Calu3 (cell line): ENCODE results near the gene JAM2. TPM values are rescaled to one million over a fixed set of nuclear protein-coding genes. Genes with fewer than 3 reads are reported as not detected.

ENCODE experiments used
- BruUV-seq: library from RNA; stranded (reverse); fragments of 400-500 nt; replicated peaks from 2 replicates; lab custom pipeline; 2021; lab: Mats Ljungman, UMichigan
- CTCF ChIA-PET: fragments of 300-600 bp; sonication (Branson Sonifier 250); formaldehyde crosslinking; loops from one replicate; lab custom pipeline; 2022; ENCODE audit warnings: antibody characterized with exemption; lab: Charles Lee
- DNase-seq: peaks from one replicate; pipeline ENCODE4 v3.0.0; 2022
- H3K27ac Mint-ChIP-seq: one replicate; pipeline ENCODE4 v1.8.0; 2022; ENCODE audit warnings: mixed read lengths; ENCODE audit not compliant: unreplicated experiment
- H3K27me3 Mint-ChIP-seq: one replicate; pipeline ENCODE4 v1.8.0; 2022; ENCODE audit warnings: mixed read lengths; ENCODE audit not compliant: unreplicated experiment
- H3K36me3 Mint-ChIP-seq: one replicate; pipeline ENCODE4 v1.8.0; 2022; ENCODE audit warnings: mild to moderate bottlenecking, moderate library complexity, mixed read lengths; ENCODE audit not compliant: insufficient read depth, unreplicated experiment
- H3K4me1 Mint-ChIP-seq: one replicate; pipeline ENCODE4 v1.8.0; 2022; ENCODE audit warnings: mild to moderate bottlenecking, low read depth, mixed read lengths; ENCODE audit not compliant: unreplicated experiment
- H3K4me3 Mint-ChIP-seq: one replicate; pipeline ENCODE4 v1.8.0; 2022; ENCODE audit warnings: mild to moderate bottlenecking, low read depth, moderate library complexity, mixed read lengths; ENCODE audit not compliant: unreplicated experiment
- H3K9me3 Mint-ChIP-seq: one replicate; pipeline ENCODE4 v1.8.0; 2022; ENCODE audit warnings: low read depth, mixed read lengths; ENCODE audit not compliant: unreplicated experiment
- intact Hi-C: fragments of 100-400 bp; cut with micrococcal nuclease; formaldehyde crosslinking; loops from one replicate; pipeline ENCODE4 v1.10.0; 2022; ENCODE audit not compliant: unreplicated experiment
- total RNA-seq: library from RNA; stranded (reverse); gene quantifications from 2 replicates; pipeline ENCODE4 v1.2.3, GENCODE V29; 2022
- TF ChIP-seq, protein P1 (sequence below): fragments of 200-600 bp; IDR thresholded peaks from one replicate; pipeline ENCODE4 v1.8.0; 2022; ENCODE audit warnings: antibody characterized with exemption; ENCODE audit not compliant: unreplicated experiment

The JAM2 gene
- total RNA-seq, 1 experiment from 2014 or later: not detected

DNA sequence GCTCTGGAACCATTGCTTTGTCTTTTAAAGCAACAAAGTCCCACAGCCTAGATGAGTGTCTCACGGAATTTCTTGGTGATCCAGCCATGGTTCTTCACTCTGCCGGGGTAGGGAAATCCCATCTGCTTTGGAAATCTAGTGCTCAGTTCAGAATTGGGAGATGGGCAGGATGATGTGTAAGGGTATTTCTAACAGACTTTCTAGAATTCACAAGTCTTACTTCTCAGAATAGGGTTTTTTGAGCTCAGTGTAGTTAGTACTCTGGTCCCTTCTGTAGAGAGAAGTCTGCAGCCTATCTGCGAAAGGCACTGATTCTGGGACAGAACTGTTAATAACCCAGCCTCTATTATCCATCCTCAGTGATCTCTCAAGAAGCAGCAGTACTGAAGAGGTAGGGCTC lies 121.0 kb downstream of the JAM2 start:
- peaks cover 5% of the 10 kb centered on the region for H3K36me3 Mint-ChIP-seq
- H3K4me3 Mint-ChIP-seq: no peak overlapping the region
- BruUV-seq: no TSS peak
- TF ChIP-seq, protein P1, sequence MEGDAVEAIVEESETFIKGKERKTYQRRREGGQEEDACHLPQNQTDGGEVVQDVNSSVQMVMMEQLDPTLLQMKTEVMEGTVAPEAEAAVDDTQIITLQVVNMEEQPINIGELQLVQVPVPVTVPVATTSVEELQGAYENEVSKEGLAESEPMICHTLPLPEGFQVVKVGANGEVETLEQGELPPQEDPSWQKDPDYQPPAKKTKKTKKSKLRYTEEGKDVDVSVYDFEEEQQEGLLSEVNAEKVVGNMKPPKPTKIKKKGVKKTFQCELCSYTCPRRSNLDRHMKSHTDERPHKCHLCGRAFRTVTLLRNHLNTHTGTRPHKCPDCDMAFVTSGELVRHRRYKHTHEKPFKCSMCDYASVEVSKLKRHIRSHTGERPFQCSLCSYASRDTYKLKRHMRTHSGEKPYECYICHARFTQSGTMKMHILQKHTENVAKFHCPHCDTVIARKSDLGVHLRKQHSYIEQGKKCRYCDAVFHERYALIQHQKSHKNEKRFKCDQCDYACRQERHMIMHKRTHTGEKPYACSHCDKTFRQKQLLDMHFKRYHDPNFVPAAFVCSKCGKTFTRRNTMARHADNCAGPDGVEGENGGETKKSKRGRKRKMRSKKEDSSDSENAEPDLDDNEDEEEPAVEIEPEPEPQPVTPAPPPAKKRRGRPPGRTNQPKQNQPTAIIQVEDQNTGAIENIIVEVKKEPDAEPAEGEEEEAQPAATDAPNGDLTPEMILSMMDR: no peak
- H3K27ac Mint-ChIP-seq: no peak overlapping the region
- no peaks in the 10 kb centered on the region for H3K27me3 Mint-ChIP-seq
- intact Hi-C loops: no loop called here
- CTCF ChIA-PET: no interaction called here
- no peaks in the 10 kb centered on the region for H3K9me3 Mint-ChIP-seq
- no peaks in the 10 kb centered on the region for H3K4me1 Mint-ChIP-seq
- DNase-seq: no peak

DNA sequence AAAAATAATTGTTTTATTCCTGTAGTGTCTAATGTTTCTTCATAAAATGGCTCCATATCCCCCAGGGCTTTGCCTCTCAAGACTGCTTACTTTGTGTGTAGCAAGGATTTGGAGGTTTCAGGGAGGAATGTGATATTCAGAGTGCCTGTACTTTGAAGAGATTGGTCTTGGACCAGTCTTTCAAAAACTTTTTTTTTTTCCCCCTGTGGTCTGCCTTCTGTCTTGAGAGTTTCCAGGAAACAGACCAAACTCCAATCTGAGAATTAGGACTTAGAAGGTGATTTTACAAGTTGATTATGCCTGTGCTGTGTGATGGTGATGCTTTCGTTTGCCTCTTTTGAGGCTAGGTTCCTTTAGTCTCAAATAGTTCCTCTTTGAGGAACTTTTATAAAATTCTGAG lies 121.6 kb downstream of the JAM2 start:
- CTCF ChIA-PET: no interaction called here

DNA sequence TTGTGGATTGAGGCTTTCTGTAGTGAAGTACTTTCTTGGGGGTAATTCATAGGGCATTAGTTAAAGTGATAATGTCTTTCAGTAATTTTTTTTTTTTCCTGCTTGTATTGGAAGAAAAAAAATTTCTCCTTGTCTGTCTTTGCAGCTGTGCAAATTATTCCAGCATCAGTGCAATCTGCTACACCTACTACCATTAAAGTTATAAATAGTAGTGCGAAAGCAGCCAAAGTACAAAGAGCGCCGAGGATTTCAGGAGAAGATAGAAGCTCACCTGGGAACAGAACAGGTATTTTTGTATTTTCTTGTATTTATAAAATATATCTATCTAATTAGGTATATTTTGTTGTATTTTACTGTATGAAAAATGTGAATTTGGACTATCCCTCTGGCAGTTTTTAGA lies 125.0 kb downstream of the JAM2 start:
- TF ChIP-seq, protein P1: no peak
- Mint-ChIP-seq H3K9me3 (no peaks in the 10 kb centered on the region), H3K4me3 (no peak overlapping the region), H3K27ac (no peak overlapping the region), H3K4me1 (no peaks in the 10 kb centered on the region), H3K36me3 (peaks cover 7% of the 10 kb centered on the region), H3K27me3 (no peaks in the 10 kb centered on the region)
- intact Hi-C loops: no loop called here
- BruUV-seq: no TSS peak
- DNase-seq: no peak
- CTCF ChIA-PET: no interaction called here

More for the DNA sequence above, 121.6 kb downstream of the JAM2 start:
- peaks cover 11% of the 10 kb centered on the region for H3K36me3 Mint-ChIP-seq
- intact Hi-C loops: no loop called here
- no peaks in the 10 kb centered on the region for H3K4me1 Mint-ChIP-seq
- no peaks in the 10 kb centered on the region for H3K9me3 Mint-ChIP-seq
- no TSS peak for BruUV-seq
- DNase-seq: no peak
- no peak overlapping the region for H3K4me3 Mint-ChIP-seq
- TF ChIP-seq, protein P1: no peak
- H3K27ac Mint-ChIP-seq: no peak overlapping the region
- H3K27me3 Mint-ChIP-seq: no peaks in the 10 kb centered on the region

Other genes starting within 250 kb of the JAM2 start
- 20.0 and 20.6 TPM in 2 replicates for gene MRPL39, start 31.8 kb upstream of the JAM2 start, total RNA-seq
- 91.0 and 95.2 TPM in 2 replicates for gene ATP5PF, start 95.6 kb downstream of the JAM2 start, total RNA-seq
- 10.3 and 11.1 TPM in 2 replicates for gene GABPA, start 95.7 kb downstream of the JAM2 start, total RNA-seq